IPS-18c (cell line): Measurements from ENCODE around the gene EFCAB6.

Source experiments
- H3K4me3 ChIP-seq: 2 replicates; pipeline ENCODE4 v1.7.0; 2013; ENCODE audit warnings: low read depth, mild to moderate bottlenecking, low read length, moderate library complexity; ENCODE audit not compliant: insufficient read depth
- H3K9me3 ChIP-seq: one replicate; pipeline ENCODE4 v1.6.1; 2013; ENCODE audit warnings: mild to moderate bottlenecking, low read length, moderate library complexity; ENCODE audit not compliant: control insufficient read depth, insufficient read depth

Gene EFCAB6

GRCh38 chr22:43744700-43745410 is 67.2 kb downstream of the EFCAB6 start:
- no peak overlapping the region for H3K4me3 ChIP-seq
- H3K9me3 ChIP-seq, result peaks cover 2% of the 10 kb centered on the region

GRCh38 chr22:43743929-43744643 is 68.0 kb downstream of the EFCAB6 start:
- Histone ChIP-seq H3K9me3 (peaks cover 2% of the 10 kb centered on the region), H3K4me3 (no peak overlapping the region)

- peaks cover 2% of the 10 kb centered on the region for H3K9me3 ChIP-seq
- no peak overlapping the region for H3K4me3 ChIP-seq
Measured at GRCh38 chr22:43743131-43743530, 69.0 kb downstream of the EFCAB6 start.

GRCh38 chr22:43742154-43742950 is 69.8 kb downstream of the EFCAB6 start:
- Histone ChIP-seq H3K4me3 (no peak overlapping the region), H3K9me3 (no peaks in the 10 kb centered on the region)

GRCh38 chr22:43740587-43741270 is 71.4 kb downstream of the EFCAB6 start:
- Histone ChIP-seq H3K4me3 (no peak overlapping the region), H3K9me3 (no peaks in the 10 kb centered on the region)

GRCh38 chr22:43739851-43740379 is 72.2 kb downstream of the EFCAB6 start:
- Histone ChIP-seq H3K9me3 (no peaks in the 10 kb centered on the region), H3K4me3 (no peak overlapping the region)

- H3K4me3 ChIP-seq, result no peak overlapping the region
- no peaks in the 10 kb centered on the region for H3K9me3 ChIP-seq
Measured at GRCh38 chr22:43737150-43737828, 74.8 kb downstream of the EFCAB6 start.

- no peaks in the 10 kb centered on the region for H3K9me3 ChIP-seq
Measured at GRCh38 chr22:43736651-43737050, 75.5 kb downstream of the EFCAB6 start.

GRCh38 chr22:43734370-43735150 is 77.5 kb downstream of the EFCAB6 start:
- Histone ChIP-seq H3K4me3 (no peak overlapping the region), H3K9me3 (no peaks in the 10 kb centered on the region)

More at GRCh38 chr22:43736651-43737050, 75.5 kb downstream of the EFCAB6 start:
- H3K4me3 ChIP-seq, result no peak overlapping the region

- H3K4me3 ChIP-seq, result no peak overlapping the region
- H3K9me3 ChIP-seq, result no peaks in the 10 kb centered on the region
Measured at GRCh38 chr22:43733138-43733537, 79.0 kb downstream of the EFCAB6 start.

GRCh38 chr22:43731988-43732387 is 80.1 kb downstream of the EFCAB6 start:
- no peak overlapping the region for H3K4me3 ChIP-seq
- H3K9me3 ChIP-seq, result no peaks in the 10 kb centered on the region

- H3K9me3 ChIP-seq, result no peaks in the 10 kb centered on the region
- H3K4me3 ChIP-seq, result no peak overlapping the region
Measured at GRCh38 chr22:43726964-43727543, 85.1 kb downstream of the EFCAB6 start.

- H3K9me3 ChIP-seq, result no peaks in the 10 kb centered on the region
- no peak overlapping the region for H3K4me3 ChIP-seq
Measured at GRCh38 chr22:43726322-43726721, 85.8 kb downstream of the EFCAB6 start.

- Histone ChIP-seq H3K9me3 (no peaks in the 10 kb centered on the region), H3K4me3 (no peak overlapping the region)
Measured at GRCh38 chr22:43723816-43724215, 88.3 kb downstream of the EFCAB6 start.

GRCh38 chr22:43722444-43722843 is 89.7 kb downstream of the EFCAB6 start:
- H3K9me3 ChIP-seq, result no peaks in the 10 kb centered on the region
- H3K4me3 ChIP-seq, result no peak overlapping the region

GRCh38 chr22:43720716-43721115 is 91.4 kb downstream of the EFCAB6 start:
- Histone ChIP-seq H3K4me3 (no peak overlapping the region), H3K9me3 (no peaks in the 10 kb centered on the region)
